Hepatocyte (in vitro differentiated cells): ENCODE measurements around the gene CYB561. TPM values are rescaled to one million over a fixed set of nuclear protein-coding genes. Genes with fewer than 3 reads are reported as not detected.

Source experiments
- DNase-seq: peaks from one replicate; pipeline ENCODE4 v3.0.0-alpha.2; 2016; ENCODE audit warnings: low spot score
- H2AFZ ChIP-seq: fragments of 200-600 bp; sonication (generic); 2 replicates; pipeline ENCODE4 v1.6.0; 2016; ENCODE audit warnings: antibody characterized with exemption, mild to moderate bottlenecking
- H3K27ac ChIP-seq: fragments of 200-600 bp; sonication (generic); 2 replicates; pipeline ENCODE4 v1.5.1; 2016; ENCODE audit warnings: mild to moderate bottlenecking
- H3K27me3 ChIP-seq: fragments of 200-600 bp; sonication (generic); 2 replicates; pipeline ENCODE4 v1.6.1; 2016
- H3K36me3 ChIP-seq: fragments of 200-600 bp; sonication (generic); replicated peaks from 2 replicates; pipeline ENCODE4 v1.5.1; 2016; ENCODE audit warnings: low read depth; ENCODE audit not compliant: insufficient read depth
- H3K4me1 ChIP-seq: fragments of 200-600 bp; sonication (generic); 2 replicates; pipeline ENCODE4 v1.5.1; 2016; ENCODE audit warnings: mild to moderate bottlenecking, moderate library complexity; ENCODE audit not compliant: insufficient read depth
- H3K4me2 ChIP-seq: fragments of 200-600 bp; sonication (generic); 2 replicates; pipeline ENCODE4 v1.6.0; 2016
- H3K4me3 ChIP-seq: fragments of 200-600 bp; sonication (generic); 2 replicates; pipeline ENCODE4 v1.5.1; 2016; ENCODE audit warnings: mild to moderate bottlenecking
- H3K79me2 ChIP-seq: fragments of 200-600 bp; sonication (generic); 2 replicates; pipeline ENCODE4 v1.6.0; 2017; ENCODE audit warnings: mild to moderate bottlenecking
- H3K9me2 ChIP-seq: fragments of 200-600 bp; sonication (generic); replicated peaks from 2 replicates; pipeline ENCODE4 v1.6.0; 2017; ENCODE audit warnings: mild to moderate bottlenecking; ENCODE audit not compliant: insufficient read depth
- H3K9me3 ChIP-seq: fragments of 200-600 bp; sonication (generic); 2 replicates; pipeline ENCODE4 v1.5.1; 2016; ENCODE audit warnings: low read depth, mild to moderate bottlenecking
- H4K20me1 ChIP-seq: fragments of 200-600 bp; sonication (generic); 2 replicates; pipeline ENCODE4 v1.6.0; 2016; ENCODE audit warnings: mild to moderate bottlenecking; ENCODE audit not compliant: insufficient read depth, poor library complexity, severe bottlenecking
- CTCF ChIP-seq: fragments of 200-600 bp; sonication (generic); IDR thresholded peaks from 2 replicates; pipeline ENCODE4 v1.5.1; 2016; ENCODE audit warnings: antibody characterized with exemption, mild to moderate bottlenecking; ENCODE audit not compliant: poor library complexity
- EZH2 ChIP-seq: fragments of 200-600 bp; sonication (generic); IDR thresholded peaks from 2 replicates; pipeline ENCODE4 v1.6.1; 2016; ENCODE audit warnings: antibody characterized with exemption, mild to moderate bottlenecking, borderline replicate concordance
- EZH2phosphoT487 ChIP-seq: fragments of 200-600 bp; sonication (generic); IDR thresholded peaks from one replicate; pipeline ENCODE4 v1.6.1; 2018; ENCODE audit warnings: antibody characterized with exemption, mild to moderate bottlenecking, low read depth, moderate library complexity; ENCODE audit not compliant: unreplicated experiment, severe bottlenecking
- WGBS: methylation state at CpG from one replicate; pipeline ENCODE4 v1.1.6; 2016; ENCODE audit warnings: low lambda C conversion rate; ENCODE audit errors: missing lambda C conversion rate; 5-methylcytosine and 5-hydroxymethylcytosine counted together
- polyA plus RNA-seq: library from polyadenylated mRNA; unstranded; fragments of >200 nt; fragmentation: Nextera tagmentation; extraction: Ambion mirVana; gene quantifications from 2 replicates; pipeline ENCODE4 v1.2.1, GENCODE V29; 2016
- total RNA-seq: library from RNA; depleted of rRNA; stranded (reverse); fragments of >200 nt; gene quantifications from 2 replicates; pipeline ENCODE4 v1.2.3, GENCODE V29; 2014

CYB561 gene
- total and polyA plus RNA-seq, 2 experiments from 2014 or later, result 12.9 to 20.2 TPM

DNA sequence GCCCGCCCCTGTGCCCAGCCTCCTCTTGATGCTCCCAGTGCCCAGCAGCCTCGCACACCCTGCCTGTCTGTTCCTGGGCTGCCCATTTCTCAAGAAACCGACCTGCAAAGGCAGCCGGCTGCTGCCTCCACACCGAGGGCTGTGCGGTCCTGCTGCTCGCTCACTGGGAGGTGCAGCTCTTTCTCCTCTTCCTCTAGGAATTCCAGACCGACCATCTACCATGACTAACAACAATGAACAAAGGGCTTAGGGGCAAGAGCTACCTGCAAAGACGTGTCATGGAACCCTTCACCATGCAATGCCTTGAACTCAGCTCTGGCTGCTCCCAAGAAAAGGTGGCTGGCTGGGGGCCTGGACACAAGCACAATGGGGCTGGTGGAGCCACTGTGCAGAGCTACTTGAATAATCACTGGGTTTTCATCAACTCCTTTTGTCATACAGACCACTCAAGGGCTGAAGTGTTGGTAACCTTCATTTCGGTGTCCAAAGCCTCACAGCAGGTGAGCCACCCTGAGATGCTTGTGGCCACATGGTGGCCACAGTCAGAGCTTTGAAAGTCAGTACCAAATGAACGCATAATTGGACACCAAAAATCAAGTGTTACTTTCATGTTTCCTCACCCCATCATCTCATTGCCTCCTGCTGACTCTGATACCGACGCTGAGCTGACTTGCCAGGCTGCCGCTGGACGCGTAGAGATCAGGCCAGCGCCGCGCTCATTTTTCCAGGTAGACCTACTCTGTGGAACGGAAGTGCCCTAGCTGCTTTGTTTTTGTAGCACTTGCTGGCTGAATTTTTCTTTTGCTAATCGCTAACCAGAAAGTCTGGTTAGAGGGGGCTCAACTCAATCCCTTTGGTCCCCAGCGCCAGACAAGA, 19.8 kb downstream of the CYB561 start:
- WGBS, result 94% methylated on average over 22 of the region's 22 CpGs
- Histone ChIP-seq H3K4me1 (peaks cover 4% of the 10 kb centered on the region), H3K9me2 (no peaks in the 10 kb centered on the region), H3K4me3 (no peak overlapping the region), H3K79me2 (no peaks in the 10 kb centered on the region), H3K9me3 (no peaks in the 10 kb centered on the region), H3K27me3 (no peaks in the 10 kb centered on the region), H3K27ac (no peak overlapping the region), H3K36me3 (no peaks in the 10 kb centered on the region), H4K20me1 (no peaks in the 10 kb centered on the region), H3K4me2 (no peak overlapping the region), H2AFZ (no peak overlapping the region)
- no peak for DNase-seq
- TF ChIP-seq EZH2 (no peak), CTCF (no peak), EZH2phosphoT487 (no peak)

DNA sequence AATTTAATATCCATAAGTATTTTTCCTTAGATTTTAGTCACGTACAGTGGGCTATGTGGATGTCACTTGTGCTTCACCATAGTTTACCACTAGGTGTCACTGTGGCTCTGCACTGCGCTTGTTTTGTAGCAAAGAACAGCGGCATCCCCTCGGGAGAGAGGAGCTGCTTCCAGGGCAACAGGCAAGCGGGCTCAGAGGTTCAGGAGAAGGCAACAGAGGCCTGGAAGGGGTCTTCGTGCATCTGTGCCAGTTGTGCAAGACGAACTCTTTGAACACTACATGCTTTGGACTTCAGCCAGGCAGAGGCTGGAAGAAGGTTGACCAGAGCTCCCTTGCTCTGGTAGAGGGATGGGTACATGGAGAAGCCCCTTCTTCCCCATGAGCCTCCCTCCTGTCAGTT, 20.6 kb downstream of the CYB561 start:
- Histone ChIP-seq H3K4me1 (no peaks in the 10 kb centered on the region), H3K27me3 (no peaks in the 10 kb centered on the region), H4K20me1 (no peaks in the 10 kb centered on the region), H3K4me3 (no peak overlapping the region), H2AFZ (no peak overlapping the region), H3K9me3 (no peaks in the 10 kb centered on the region), H3K4me2 (no peak overlapping the region), H3K36me3 (no peaks in the 10 kb centered on the region), H3K27ac (no peak overlapping the region), H3K9me2 (no peaks in the 10 kb centered on the region), H3K79me2 (no peaks in the 10 kb centered on the region)
- no peak for TF ChIP-seq EZH2phosphoT487
- TF ChIP-seq CTCF, result peak; percentile 95
- DNase-seq, result peak; percentile 91
- 6% methylated on average over 7 of the region's 7 CpGs for WGBS

- TF ChIP-seq EZH2, result no peak
- TF ChIP-seq CTCF, result no peak
- TF ChIP-seq EZH2phosphoT487, result no peak
- Histone ChIP-seq H3K4me1 (no peaks in the 10 kb centered on the region), H3K36me3 (no peaks in the 10 kb centered on the region), H3K9me3 (no peaks in the 10 kb centered on the region), H3K27ac (no peak overlapping the region), H3K79me2 (no peaks in the 10 kb centered on the region), H3K4me3 (no peak overlapping the region), H4K20me1 (no peaks in the 10 kb centered on the region), H2AFZ (no peak overlapping the region), H3K4me2 (no peak overlapping the region), H3K9me2 (no peaks in the 10 kb centered on the region), H3K27me3 (no peaks in the 10 kb centered on the region)
- DNase-seq, result no peak
- WGBS, result 96% methylated on average over 7 of the region's 7 CpGs
These were observed 22.1 kb downstream of the CYB561 start for GRCh38 chr17:63423963-63424362.
